ENCODE measurements around the gene PCDHB4.

PCDHB4 gene

DNA sequence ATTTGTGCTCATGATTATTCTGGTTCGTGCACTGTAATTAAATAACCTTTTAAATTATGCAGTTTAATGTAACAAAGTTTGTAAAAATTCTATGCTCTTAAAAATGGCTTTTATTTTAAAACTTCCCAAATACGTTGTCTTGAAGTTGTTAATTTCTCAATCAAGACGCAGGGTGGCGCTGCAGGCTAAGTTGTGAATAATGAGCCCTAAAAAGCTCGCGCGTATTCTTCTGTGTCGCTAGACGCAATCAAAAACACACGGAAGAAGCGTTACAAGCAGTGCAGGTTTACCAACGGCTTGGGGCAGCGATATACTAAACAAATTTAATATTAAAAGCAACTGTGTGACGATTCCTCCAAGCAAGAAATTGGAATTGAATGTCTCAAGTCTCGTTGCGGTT is at the start of gene PCDHB4:
TSS of gene PCDHB4 (plus strand) at position 256 of the 400 bp plus-strand sequence. CDS start 181 bp downstream, outside the sequence.
- no peak for TF ChIP-seq CTCF (IDR thresholded peaks at IDR 0.05; ENCODE audit: low read depth, low read length)
- TF ChIP-seq EZH2phosphoT487 (IDR thresholded peaks at IDR 0.05; ENCODE audit: low read depth), result no peak
- no peaks in the 10 kb centered on the region for H3K79me2 ChIP-seq (ENCODE audit: low read length)
- no peak within 1 kb of the TSS for H2AFZ ChIP-seq (ENCODE audit: low read depth, low read length)
- no peaks in the 10 kb centered on the region for H4K20me1 ChIP-seq (ENCODE audit: insufficient read depth, low read length)
- no peaks in the 10 kb centered on the region for H3K9me3 ChIP-seq (ENCODE audit: insufficient read depth, low read length)
- H3K27ac ChIP-seq (ENCODE audit: low read length), result no peak within 1 kb of the TSS
- H3K9ac ChIP-seq (ENCODE audit: low read length), result no peak within 1 kb of the TSS
- no peaks in the 10 kb centered on the region for H3K36me3 ChIP-seq (replicated peaks; ENCODE audit: low read depth, low read length)
- no peak within 1 kb of the TSS for H3K4me2 ChIP-seq (ENCODE audit: low read length)
- no peak within 1 kb of the TSS for H3K4me3 ChIP-seq (ENCODE audit: low read length)
- no peaks in the 10 kb centered on the region for H3K4me1 ChIP-seq (ENCODE audit: low read length)
- no peaks in the 10 kb centered on the region for H3K27me3 ChIP-seq (ENCODE audit: low read depth, low read length)

DNA sequence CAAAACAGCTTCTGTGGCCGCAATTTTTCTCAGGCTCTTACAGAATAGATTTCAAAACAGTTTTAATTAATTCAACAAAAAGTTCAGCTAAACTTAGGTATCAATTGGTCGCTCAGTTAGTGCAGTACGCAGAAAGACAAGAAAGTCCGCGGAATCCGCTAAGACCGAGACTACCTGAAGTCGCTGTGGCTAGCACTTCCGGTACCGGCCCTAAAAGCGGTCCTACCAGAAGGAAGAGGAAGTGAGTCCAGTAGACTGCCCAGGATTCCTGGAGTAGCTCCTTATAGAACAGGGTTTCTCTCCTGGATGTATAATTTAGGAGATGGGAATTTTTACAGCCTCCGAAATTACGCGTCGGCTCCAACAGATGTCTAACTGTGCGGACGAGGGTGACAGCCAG is 43.8 kb upstream of the PCDHB4 start:
- H3K36me3 ChIP-seq (replicated peaks; ENCODE audit: low read depth, low read length), result no peaks in the 10 kb centered on the region
- TF ChIP-seq EZH2phosphoT487 (IDR thresholded peaks at IDR 0.05; ENCODE audit: low read depth) (no peak), CTCF (IDR thresholded peaks at IDR 0.05; ENCODE audit: low read depth, low read length) (no peak)
- H3K9me3 ChIP-seq (ENCODE audit: insufficient read depth, low read length), result no peaks in the 10 kb centered on the region
- H3K27me3 ChIP-seq (ENCODE audit: low read depth, low read length), result no peaks in the 10 kb centered on the region
- no peaks in the 10 kb centered on the region for H3K4me1 ChIP-seq (ENCODE audit: low read length)
- no peak overlapping the region for H2AFZ ChIP-seq (ENCODE audit: low read depth, low read length)
- no peak overlapping the region for H3K4me2 ChIP-seq (ENCODE audit: low read length)
- no peak overlapping the region for H3K4me3 ChIP-seq (ENCODE audit: low read length)
- H3K79me2 ChIP-seq (ENCODE audit: low read length), result no peaks in the 10 kb centered on the region
- H3K9ac ChIP-seq (ENCODE audit: low read length), result no peak overlapping the region
- no peaks in the 10 kb centered on the region for H4K20me1 ChIP-seq (ENCODE audit: insufficient read depth, low read length)
- H3K27ac ChIP-seq (ENCODE audit: low read length), result no peak overlapping the region

DNA sequence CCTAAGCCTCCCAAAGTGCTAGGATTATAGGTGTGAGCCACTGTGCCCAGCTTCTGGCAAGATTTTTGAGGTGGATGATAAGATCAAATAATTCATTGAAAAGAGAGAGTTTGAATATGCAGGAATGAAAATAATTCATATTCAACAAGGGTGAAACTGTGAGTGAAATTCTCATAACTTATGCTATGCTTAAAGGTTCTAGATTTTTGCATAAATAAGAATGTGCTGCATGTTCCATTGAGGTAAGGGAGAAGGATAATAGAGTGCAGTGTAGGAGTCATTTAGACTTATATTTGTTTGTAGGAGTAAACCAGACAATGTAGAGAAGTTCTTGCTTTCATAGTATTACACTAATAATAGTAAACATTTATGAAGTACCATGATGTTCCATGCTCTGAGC is 39.4 kb upstream of the PCDHB4 start:
- Histone ChIP-seq H3K79me2 (ENCODE audit: low read length) (no peaks in the 10 kb centered on the region), H3K4me3 (ENCODE audit: low read length) (no peak overlapping the region), H3K4me1 (ENCODE audit: low read length) (no peaks in the 10 kb centered on the region), H3K9ac (ENCODE audit: low read length) (no peak overlapping the region), H3K4me2 (ENCODE audit: low read length) (no peak overlapping the region), H4K20me1 (ENCODE audit: insufficient read depth, low read length) (no peaks in the 10 kb centered on the region), H3K36me3 (replicated peaks; ENCODE audit: low read depth, low read length) (no peaks in the 10 kb centered on the region), H2AFZ (ENCODE audit: low read depth, low read length) (no peak overlapping the region), H3K9me3 (ENCODE audit: insufficient read depth, low read length) (no peaks in the 10 kb centered on the region), H3K27ac (ENCODE audit: low read length) (no peak overlapping the region), H3K27me3 (ENCODE audit: low read depth, low read length) (no peaks in the 10 kb centered on the region)
- TF ChIP-seq EZH2phosphoT487 (IDR thresholded peaks at IDR 0.05; ENCODE audit: low read depth) (no peak), CTCF (IDR thresholded peaks at IDR 0.05; ENCODE audit: low read depth, low read length) (no peak)

- Histone ChIP-seq H3K9me3 (ENCODE audit: insufficient read depth, low read length) (no peaks in the 10 kb centered on the region), H3K36me3 (replicated peaks; ENCODE audit: low read depth, low read length) (no peaks in the 10 kb centered on the region), H4K20me1 (ENCODE audit: insufficient read depth, low read length) (no peaks in the 10 kb centered on the region), H3K4me3 (ENCODE audit: low read length) (no peak overlapping the region), H3K79me2 (ENCODE audit: low read length) (no peaks in the 10 kb centered on the region), H2AFZ (ENCODE audit: low read depth, low read length) (no peak overlapping the region), H3K27me3 (ENCODE audit: low read depth, low read length) (no peaks in the 10 kb centered on the region), H3K27ac (ENCODE audit: low read length) (no peak overlapping the region), H3K9ac (ENCODE audit: low read length) (no peak overlapping the region), H3K4me1 (ENCODE audit: low read length) (no peaks in the 10 kb centered on the region), H3K4me2 (ENCODE audit: low read length) (no peak overlapping the region)
- TF ChIP-seq EZH2phosphoT487 (IDR thresholded peaks at IDR 0.05; ENCODE audit: low read depth) (no peak), CTCF (IDR thresholded peaks at IDR 0.05; ENCODE audit: low read depth, low read length) (no peak)
Measured at GRCh38 chr5:141084487-141084989, 37.1 kb upstream of the PCDHB4 start.
